Right lobe of liver (tissue), 6 donors: ENCODE measurements around the gene COA6. TPM values are rescaled to one million over a fixed set of nuclear protein-coding genes. Genes with fewer than 3 reads are reported as not detected.

Source experiments
- ATAC-seq, 4 donors: fragments of 200-7000 bp; cut with Tn5 transposase; one replicate each; pipeline ENCODE4 v1.9.1; 2020; ENCODE audit warnings: mild to moderate bottlenecking in 4 of 4, moderate library complexity in 4 of 4
- DNase-seq, 3 donors: peaks; one replicate each; pipeline ENCODE4 v3.0.0-alpha.2; 2020
- H3K27ac ChIP-seq, 3 donors: fragments of 200-600 bp; one replicate each; pipeline ENCODE4 v1.8.0; 2022
- H3K27me3 ChIP-seq, 2 donors: fragments of 200-600 bp; one replicate each; pipeline ENCODE4 v1.8.0; 2022
- H3K36me3 ChIP-seq, 4 donors: fragments of 200-600 bp; sonication (generic) in 1 of 4; one replicate each; pipeline versions ENCODE4 v1.5.1 to v1.8.0; 2017 to 2022; ENCODE audit warnings: control low read depth in 1 of 4
- H3K4me1 ChIP-seq, 4 donors: fragments of 200-600 bp; sonication (generic) in 1 of 4; one replicate each; pipeline versions ENCODE4 v1.5.1 to v1.8.0; 2017 to 2022; ENCODE audit warnings: control low read depth in 1 of 4
- H3K4me3 ChIP-seq, 3 donors: fragments of 200-600 bp; one replicate each; pipeline ENCODE4 v1.8.0; 2022
- H3K9me3 ChIP-seq, 4 donors: fragments of 200-600 bp; sonication (generic) in 1 of 4; one replicate each; pipeline versions ENCODE4 v1.5.1 to v1.8.0; 2017 to 2022; ENCODE audit warnings: control low read depth in 1 of 4
- CTCF ChIP-seq, 4 donors: fragments of 200-600 bp in 3 of 4; fragments of 450-650 bp in 1 of 4; IDR thresholded peaks; one replicate each; pipeline versions ENCODE4 v1.5.1 to v1.8.0; 2016 to 2022; ENCODE audit warnings: antibody characterized with exemption in 4 of 4, mild to moderate bottlenecking in 2 of 4
- POLR2A ChIP-seq: fragments of 450-650 bp; IDR thresholded peaks from one replicate; pipeline ENCODE4 v1.6.1; 2017; ENCODE audit warnings: antibody characterized with exemption, mild to moderate bottlenecking
- WGBS: methylation state at CpG from one replicate; pipeline ENCODE4 v1.1.6; 2018; ENCODE audit warnings: low coverage, low lambda C conversion rate; ENCODE audit not compliant: insufficient coverage; ENCODE audit errors: missing lambda C conversion rate; 5-methylcytosine and 5-hydroxymethylcytosine counted together
- intact Hi-C, 2 donors: fragments of 100-400 bp; cut with DNase I; formaldehyde crosslinking; loops; one replicate each; pipeline versions ENCODE4 v1.11.2 to v1.14.1; 2022
- total RNA-seq, 6 experiments: library from RNA; depleted of rRNA in 2 of 6; stranded (reverse); fragments of >200 nt in 2 of 6; fragmentation: NEBNext Ultra II Directional in 3 of 6; extraction: Animal tissue kit (Norgen Biotek cat#: 25700) in 3 of 6; gene quantifications; one replicate each; pipeline versions ENCODE4 v1.1.0 to v1.2.4, GENCODE V29; 2016 to 2023
- donor health status: DM: no; HTN: yes; CAD: no.
- donor health status: DM: no; HTN: no; CAD: no.
- donor health status: DM: no; HTN: no; CAD: no.
- donor health status: DM: no; HTN: yes; CAD: no.
- donor health status: DM: no; HTN: yes; CAD: no.

The COA6 gene
- total RNA-seq, 6 experiments from 2014 or later, result 12.8 to 29.3 (median 16.2) TPM

- TF ChIP-seq CTCF (IDR thresholded peaks at IDR 0.05), result no peak
- no peak for TF ChIP-seq POLR2A
- DNase-seq, result no peak
- no peak for ATAC-seq
- Histone ChIP-seq H3K4me1 (no peaks in the 10 kb centered on the region), H3K36me3 (no peaks in the 10 kb centered on the region), H3K27ac (no peak overlapping the region), H3K4me3 (no peak overlapping the region), H3K9me3 (no peaks in the 10 kb centered on the region), H3K27me3 (no peaks in the 10 kb centered on the region)
- intact Hi-C loops, result no loop called here
- WGBS, result 88% methylated on average over 9 of the region's 9 CpGs
Observed at GRCh38 chr1:234408757-234409156, 35.5 kb downstream of the COA6 start.

GRCh38 chr1:234409328-234409727, 36.1 kb downstream of the COA6 start:
- H3K36me3 ChIP-seq, result no peaks in the 10 kb centered on the region
- no peak overlapping the region for H3K4me3 ChIP-seq
- WGBS, result 81% methylated on average over 5 of the region's 5 CpGs
- H3K4me1 ChIP-seq, result no peaks in the 10 kb centered on the region
- no peak overlapping the region for H3K27ac ChIP-seq
- H3K27me3 ChIP-seq, result no peaks in the 10 kb centered on the region
- TF ChIP-seq POLR2A (no peak), CTCF (IDR thresholded peaks at IDR 0.05) (no peak)
- ATAC-seq (no peak), DNase-seq (no peak)
- no peaks in the 10 kb centered on the region for H3K9me3 ChIP-seq
- intact Hi-C loops, result no loop called here

GRCh38 chr1:234412830-234413229, 39.6 kb downstream of the COA6 start:
- ATAC-seq (no peak), DNase-seq (no peak)
- intact Hi-C loops, result no loop called here
- no peak for TF ChIP-seq POLR2A
- Histone ChIP-seq H3K27ac (no peak overlapping the region), H3K36me3 (no peaks in the 10 kb centered on the region), H3K9me3 (no peaks in the 10 kb centered on the region), H3K27me3 (no peaks in the 10 kb centered on the region), H3K4me3 (no peak overlapping the region), H3K4me1 (no peaks in the 10 kb centered on the region)
- 88% methylated on average over 3 of the region's 11 CpGs for WGBS

GRCh38 chr1:234413485-234413884, 40.2 kb downstream of the COA6 start:
- Histone ChIP-seq H3K36me3 (peaks cover 0 to 3% (median 0%) of the 10 kb centered on the region in 4 donors), H3K4me3 (no peak overlapping the region), H3K9me3 (no peaks in the 10 kb centered on the region), H3K4me1 (no peaks in the 10 kb centered on the region), H3K27me3 (no peaks in the 10 kb centered on the region), H3K27ac (no peak overlapping the region)
- WGBS, result 90% methylated on average over 7 of the region's 9 CpGs
- intact Hi-C loops, result no loop called here
- no peak for DNase-seq
- no peak for ATAC-seq
- TF ChIP-seq POLR2A, result no peak
- TF ChIP-seq CTCF (IDR thresholded peaks at IDR 0.05), result no peak

GRCh38 chr1:234413990-234414389, 40.7 kb downstream of the COA6 start:
- WGBS, result 91% methylated on average over 3 of the region's 4 CpGs
- intact Hi-C loops, result no loop called here

More at GRCh38 chr1:234413990-234414389, 40.7 kb downstream of the COA6 start:
- TF ChIP-seq CTCF (IDR thresholded peaks at IDR 0.05) (no peak), POLR2A (no peak)
- Histone ChIP-seq H3K27ac (no peak overlapping the region), H3K36me3 (peaks cover 0 to 3% (median 0%) of the 10 kb centered on the region in 4 donors), H3K4me3 (no peak overlapping the region), H3K4me1 (no peaks in the 10 kb centered on the region), H3K9me3 (no peaks in the 10 kb centered on the region), H3K27me3 (no peaks in the 10 kb centered on the region)
- DNase-seq (no peak), ATAC-seq (no peak)
